K562 (cell line): ENCODE results near the gene UQCR11. TPM values are rescaled to one million over a fixed set of nuclear protein-coding genes. Genes with fewer than 3 reads are reported as not detected.

Source experiments
- ATAC-seq: fragments of 200-7000 bp; cut with Tn5 transposase; 3 replicates; pipeline ENCODE4 v1.9.1; 2020; ENCODE audit warnings: moderate library complexity
- BruUV-seq: library from RNA; stranded (reverse); fragments of 400-500 nt; replicated peaks from 2 replicates; lab custom pipeline; 2021; lab: Mats Ljungman, UMichigan
- CTCF ChIA-PET: fragments of 300-600 bp; formaldehyde crosslinking; extraction: SDS; loops from one replicate; lab custom pipeline; 2021; ENCODE audit warnings: low intra/inter-chr PET ratio; lab: Yijun Ruan, JAX
- POLR2A ChIA-PET: fragments of 300-600, 350-650 bp; sonication (Branson Sonifier 250); formaldehyde crosslinking; extraction: SDS; loops from one replicate; lab custom pipeline; 2021; ENCODE audit warnings: antibody characterized with exemption, inconsistent platforms; lab: Yijun Ruan, JAX
- DNase-seq, 4 experiments: peaks; one replicate each; pipeline versions ENCODE4 v3.0.0 to v3.0.0-alpha.2; 2011 to 2018; ENCODE audit warnings: low spot score in 3 of 4, mixed read lengths in 3 of 4; ENCODE audit errors: extremely low read depth in 1 of 4
- FAIRE-seq: peaks from 2 replicates; lab custom pipeline; 2011; peaks lifted over from hg19 to GRCh38; lab: Jason Lieb, UNC
- H2AFZ ChIP-seq: 2 replicates; pipeline ENCODE4 v1.6.0; 2011; ENCODE audit warnings: low read depth, low read length, control low read depth, inconsistent platforms
- H3K27ac ChIP-seq: fragments of 200-600 bp; 3 replicates; pipeline ENCODE4 v1.8.0; 2011; ENCODE audit warnings: low read depth, mild to moderate bottlenecking, control low read depth, inconsistent platforms, low read length, moderate library complexity, mixed read lengths; ENCODE audit errors: extremely low read depth
- H3K27me3 ChIP-seq, 2 experiments: fragments of 300-600 bp in 1 of 2; 2 replicates in 1 of 2; 3 replicates in 1 of 2; pipeline versions ENCODE4 v1.6.0 to v1.8.0; 2011; ENCODE audit warnings: inconsistent platforms in 2 of 2, low read length in 2 of 2, mild to moderate bottlenecking in 1 of 2, mixed read lengths in 1 of 2, moderate library complexity in 1 of 2; ENCODE audit not compliant: control insufficient read depth in 2 of 2, insufficient read depth in 2 of 2
- H3K36me3 ChIP-seq: fragments of 300-600 bp; 3 replicates; pipeline ENCODE4 v1.8.0; 2011; ENCODE audit warnings: mild to moderate bottlenecking, low read length, inconsistent platforms; ENCODE audit not compliant: control insufficient read depth, insufficient read depth
- H3K4me1 ChIP-seq, 2 experiments: fragments of 200-600 bp in 1 of 2; replicated peaks in 1 of 2; 2 replicates in 1 of 2; 3 replicates in 1 of 2; pipeline versions ENCODE4 v1.5.1 to v1.8.0; 2011; ENCODE audit warnings: inconsistent platforms in 2 of 2, low read length in 2 of 2, mild to moderate bottlenecking in 1 of 2, mixed read lengths in 1 of 2, moderate library complexity in 1 of 2; ENCODE audit not compliant: control insufficient read depth in 2 of 2, insufficient read depth in 2 of 2
- H3K4me2 ChIP-seq: 2 replicates; pipeline ENCODE4 v1.6.1; 2011; ENCODE audit warnings: low read length, control low read depth, inconsistent platforms, mixed read lengths; ENCODE audit not compliant: insufficient read depth
- H3K4me3 ChIP-seq: fragments of 200-600 bp; sonication (generic), shearing (Covaris generic); 2 replicates; pipeline ENCODE4 v1.5.1; 2016; ENCODE audit warnings: control low read depth, inconsistent platforms
- H3K79me2 ChIP-seq: fragments of 200-600 bp; 3 replicates; pipeline ENCODE4 v1.8.0; 2011; ENCODE audit warnings: low read length, inconsistent platforms; ENCODE audit not compliant: control insufficient read depth, insufficient read depth
- H3K9ac ChIP-seq, 2 experiments: 2 replicates each; pipeline versions ENCODE4 v1.6.0 to v1.6.1; 2011; ENCODE audit warnings: low read depth in 2 of 2, low read length in 2 of 2, control low read depth in 1 of 2, inconsistent platforms in 1 of 2, mild to moderate bottlenecking in 1 of 2, mixed read lengths in 1 of 2; ENCODE audit not compliant: insufficient read depth in 1 of 2
- H3K9me1 ChIP-seq: one replicate; pipeline ENCODE4 v1.6.0; 2011; ENCODE audit warnings: inconsistent platforms, mild to moderate bottlenecking, low read length, moderate library complexity; ENCODE audit not compliant: control insufficient read depth, insufficient read depth
- H3K9me3 ChIP-seq: replicated peaks from 2 replicates; pipeline ENCODE4 v1.5.1; 2011; ENCODE audit warnings: low read depth, low read length, inconsistent platforms; ENCODE audit not compliant: control insufficient read depth, insufficient read depth
- H4K20me1 ChIP-seq: replicated peaks from 2 replicates; pipeline ENCODE4 v1.6.1; 2011; ENCODE audit warnings: low read length, inconsistent platforms, mixed read lengths; ENCODE audit not compliant: control insufficient read depth, insufficient read depth
- CEBPB ChIP-seq: fragments of 450-650 bp; IDR thresholded peaks from 2 replicates; pipeline ENCODE4 v1.6.1; 2016; ENCODE audit warnings: missing genetic modification characterization, missing compliant biosample characterization
- KDM5B ChIP-seq: fragments of 200-600 bp; sonication (generic); IDR thresholded peaks from 2 replicates; pipeline ENCODE4 v1.6.1; 2012; ENCODE audit warnings: low read depth, mild to moderate bottlenecking, moderate library complexity, low read length, control low read depth, inconsistent platforms; ENCODE audit not compliant: insufficient replicate concordance
- MAZ ChIP-seq, 2 experiments: fragments of 450-650 bp in 1 of 2; sonication (generic) in 1 of 2; formaldehyde crosslinking; IDR thresholded peaks in 1 of 2; conservative IDR thresholded peaks in 1 of 2; 2 replicates each; pipeline versions ENCODE4 v1.4.0 to v1.5.0; 2020; ENCODE audit warnings: mild to moderate bottlenecking in 1 of 2, missing genetic modification reagents in 1 of 2
- RCOR1 ChIP-seq, 2 experiments: IDR thresholded peaks; 2 replicates each; pipeline ENCODE4 v1.6.1; 2012; ENCODE audit warnings: low read depth in 2 of 2, low read length in 2 of 2, borderline replicate concordance in 1 of 2, improper control_type of control experiment in 1 of 2
- TCF7 ChIP-seq: sonication (generic); IDR thresholded peaks from 2 replicates; pipeline ENCODE4 v1.6.1; 2016; ENCODE audit warnings: antibody characterized with exemption, borderline replicate concordance
- ZNF512 ChIP-seq: IDR thresholded peaks from 2 replicates; pipeline ENCODE4 v1.6.1; 2016; ENCODE audit warnings: missing genetic modification characterization, missing compliant biosample characterization
- WGBS: fragments of 100-300 bp; shearing (Covaris generic); methylation state at CpG from one replicate; pipeline ENCODE4 v1.1.6; 2016; ENCODE audit warnings: low coverage, mixed read lengths; ENCODE audit not compliant: insufficient coverage; ENCODE audit errors: missing lambda C conversion rate; 5-methylcytosine and 5-hydroxymethylcytosine counted together
- in situ Hi-C: fragments of 300-500 bp; cut with MboI; formaldehyde crosslinking; loops from 4 replicates; pipeline ENCODE4 v1.15.0; 2018; ENCODE audit warnings: inconsistent platforms, mixed read lengths
- intact Hi-C: fragments of 100-400 bp; cut with micrococcal nuclease; formaldehyde crosslinking; loops from 2 replicates; pipeline ENCODE4 v1.14.2; 2022
- polyA plus RNA-seq, 8 experiments: library from polyadenylated mRNA; depleted of rRNA in 4 of 8; stranded (reverse) in 5 of 8; unstranded in 3 of 8; fragments of >200 nt; fragmentation: Nextera tagmentation in 2 of 8; fragmentation: Illumina TruSeq in 1 of 8; extraction: Ambion mirVana in 2 of 8; extraction: Trizol in 1 of 8; gene quantifications; 2 replicates each; pipeline versions ENCODE4 v1.2.1 to v1.2.3, GENCODE V29; 2011 to 2014; ENCODE audit warnings: inconsistent platforms in 1 of 8, missing spikeins in 1 of 8
- total RNA-seq, 7 experiments: library from RNA; depleted of rRNA in 6 of 7; stranded (reverse); fragments of >200 nt in 6 of 7; fragmentation: Illumina TruSeq in 2 of 7; extraction: Trizol in 2 of 7; gene quantifications; 2 replicates each; pipeline versions ENCODE4 v1.2.1 to v1.2.3, GENCODE V29; 2011 to 2021; ENCODE audit warnings: low replicate concordance in 1 of 7
- TF ChIP-seq, protein P1 (sequence below), 2 experiments: fragments of 450-650 bp; IDR thresholded peaks; 2 replicates each; pipeline ENCODE4 v1.6.1; 2016; ENCODE audit warnings: mild to moderate bottlenecking in 2 of 2, borderline replicate concordance in 1 of 2, low read depth in 1 of 2, moderate library complexity in 1 of 2
- TF ChIP-seq, protein P2 (sequence below): fragments of 450-650 bp; IDR thresholded peaks from 2 replicates; pipeline ENCODE4 v1.6.1; 2016

The UQCR11 gene
- total and polyA plus RNA-seq, 9 of the 15 experiments (the other 6 are each of a cell fraction or from before 2014, with no cell fraction given): 57.6 to 394 (median 259) TPM

DNA sequence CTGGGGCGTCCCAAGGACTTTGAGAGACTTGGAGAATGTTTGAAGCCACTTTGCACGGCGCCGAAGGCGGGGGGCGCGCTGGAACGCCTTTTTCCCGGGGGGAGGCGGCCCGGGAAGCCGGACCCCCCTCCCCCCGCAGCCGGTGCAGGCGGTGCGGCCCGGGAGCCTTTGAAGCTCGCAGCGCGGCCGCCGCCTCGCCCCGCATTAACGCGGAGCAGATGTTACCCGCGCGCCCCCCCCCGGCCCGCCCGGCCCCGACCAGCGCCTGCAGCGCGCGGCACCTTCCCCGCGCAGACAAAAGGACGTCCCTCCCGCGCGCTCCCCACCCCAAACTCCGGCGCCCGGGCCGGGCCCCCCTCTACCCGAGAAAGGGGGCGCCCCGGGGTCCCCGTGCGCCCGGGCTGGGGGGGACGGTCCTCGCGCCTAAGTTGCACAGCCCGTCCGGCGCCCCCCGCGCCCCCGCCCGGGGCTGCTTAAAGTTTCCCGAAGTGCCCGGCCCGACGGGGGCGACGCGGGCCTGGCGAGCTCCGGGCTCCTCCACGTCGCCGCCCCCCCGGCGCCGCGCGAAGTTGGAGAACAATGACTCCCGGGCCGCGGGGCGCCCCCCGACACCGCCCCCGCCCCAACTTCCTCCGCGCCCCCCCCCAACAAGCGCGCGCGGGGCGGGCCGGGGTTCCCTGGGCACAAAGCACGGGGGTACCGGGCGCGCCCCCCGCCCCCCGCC is 46.5 kb upstream of the UQCR11 start:
- BruUV-seq: no TSS peak
- Histone ChIP-seq H3K4me2 (peak overlapping the region; percentile 73), H3K9me1 (no peaks in the 10 kb centered on the region), H3K27me3 (no peaks in the 10 kb centered on the region), H3K27ac (peak overlapping the region; percentile 89), H3K9me3 (no peaks in the 10 kb centered on the region), H3K79me2 (peaks cover 48% of the 10 kb centered on the region), H3K9ac (peak overlapping the region; percentile 75 to 94), H3K4me3 (peak overlapping the region; percentile 79), H3K4me1 (peaks cover 12 to 78% of the 10 kb centered on the region in 2 experiments), H4K20me1 (no peaks in the 10 kb centered on the region; the same call in 1 of the 2 replicates), H2AFZ (0 out of 2 replicates have a peak overlapping the region, but pooled peaks have one; percentile 44), H3K36me3 (peaks cover 37% of the 10 kb centered on the region; the same call in 2 of the 3 replicates)
- WGBS: under 1% methylated on average over 24 of the region's 101 CpGs
- no peak for FAIRE-seq
- intact Hi-C loops: loop anchor here (5.0 kb wide), 1 partner anchor 44 kb away; the partner anchor contains the start of gene UQCR11
- DNase-seq: peak; percentile 61 to 73 (median 69)
- ChIA-PET CTCF (no interaction called here), POLR2A (interaction anchor here (0.6 to 1.4 kb wide), 3 partner anchors 46 to 103 kb away, joined by 3 to 4 read pairs (median 3); partner anchors contain the start of genes MBD3 and UQCR11)
- in situ Hi-C loops: no loop called here
- ATAC-seq: peak; percentile 50
- TF ChIP-seq RCOR1 (IDR thresholded peaks at IDR 0.05; ENCODE audit: borderline replicate concordance in 1 of 2, low read depth in 2 of 2, low read length in 2 of 2): no peak
- TF ChIP-seq TCF7: no peak
- no peak for TF ChIP-seq ZNF512 (tag)
- TF ChIP-seq KDM5B: no peak
- TF ChIP-seq, protein P1, sequence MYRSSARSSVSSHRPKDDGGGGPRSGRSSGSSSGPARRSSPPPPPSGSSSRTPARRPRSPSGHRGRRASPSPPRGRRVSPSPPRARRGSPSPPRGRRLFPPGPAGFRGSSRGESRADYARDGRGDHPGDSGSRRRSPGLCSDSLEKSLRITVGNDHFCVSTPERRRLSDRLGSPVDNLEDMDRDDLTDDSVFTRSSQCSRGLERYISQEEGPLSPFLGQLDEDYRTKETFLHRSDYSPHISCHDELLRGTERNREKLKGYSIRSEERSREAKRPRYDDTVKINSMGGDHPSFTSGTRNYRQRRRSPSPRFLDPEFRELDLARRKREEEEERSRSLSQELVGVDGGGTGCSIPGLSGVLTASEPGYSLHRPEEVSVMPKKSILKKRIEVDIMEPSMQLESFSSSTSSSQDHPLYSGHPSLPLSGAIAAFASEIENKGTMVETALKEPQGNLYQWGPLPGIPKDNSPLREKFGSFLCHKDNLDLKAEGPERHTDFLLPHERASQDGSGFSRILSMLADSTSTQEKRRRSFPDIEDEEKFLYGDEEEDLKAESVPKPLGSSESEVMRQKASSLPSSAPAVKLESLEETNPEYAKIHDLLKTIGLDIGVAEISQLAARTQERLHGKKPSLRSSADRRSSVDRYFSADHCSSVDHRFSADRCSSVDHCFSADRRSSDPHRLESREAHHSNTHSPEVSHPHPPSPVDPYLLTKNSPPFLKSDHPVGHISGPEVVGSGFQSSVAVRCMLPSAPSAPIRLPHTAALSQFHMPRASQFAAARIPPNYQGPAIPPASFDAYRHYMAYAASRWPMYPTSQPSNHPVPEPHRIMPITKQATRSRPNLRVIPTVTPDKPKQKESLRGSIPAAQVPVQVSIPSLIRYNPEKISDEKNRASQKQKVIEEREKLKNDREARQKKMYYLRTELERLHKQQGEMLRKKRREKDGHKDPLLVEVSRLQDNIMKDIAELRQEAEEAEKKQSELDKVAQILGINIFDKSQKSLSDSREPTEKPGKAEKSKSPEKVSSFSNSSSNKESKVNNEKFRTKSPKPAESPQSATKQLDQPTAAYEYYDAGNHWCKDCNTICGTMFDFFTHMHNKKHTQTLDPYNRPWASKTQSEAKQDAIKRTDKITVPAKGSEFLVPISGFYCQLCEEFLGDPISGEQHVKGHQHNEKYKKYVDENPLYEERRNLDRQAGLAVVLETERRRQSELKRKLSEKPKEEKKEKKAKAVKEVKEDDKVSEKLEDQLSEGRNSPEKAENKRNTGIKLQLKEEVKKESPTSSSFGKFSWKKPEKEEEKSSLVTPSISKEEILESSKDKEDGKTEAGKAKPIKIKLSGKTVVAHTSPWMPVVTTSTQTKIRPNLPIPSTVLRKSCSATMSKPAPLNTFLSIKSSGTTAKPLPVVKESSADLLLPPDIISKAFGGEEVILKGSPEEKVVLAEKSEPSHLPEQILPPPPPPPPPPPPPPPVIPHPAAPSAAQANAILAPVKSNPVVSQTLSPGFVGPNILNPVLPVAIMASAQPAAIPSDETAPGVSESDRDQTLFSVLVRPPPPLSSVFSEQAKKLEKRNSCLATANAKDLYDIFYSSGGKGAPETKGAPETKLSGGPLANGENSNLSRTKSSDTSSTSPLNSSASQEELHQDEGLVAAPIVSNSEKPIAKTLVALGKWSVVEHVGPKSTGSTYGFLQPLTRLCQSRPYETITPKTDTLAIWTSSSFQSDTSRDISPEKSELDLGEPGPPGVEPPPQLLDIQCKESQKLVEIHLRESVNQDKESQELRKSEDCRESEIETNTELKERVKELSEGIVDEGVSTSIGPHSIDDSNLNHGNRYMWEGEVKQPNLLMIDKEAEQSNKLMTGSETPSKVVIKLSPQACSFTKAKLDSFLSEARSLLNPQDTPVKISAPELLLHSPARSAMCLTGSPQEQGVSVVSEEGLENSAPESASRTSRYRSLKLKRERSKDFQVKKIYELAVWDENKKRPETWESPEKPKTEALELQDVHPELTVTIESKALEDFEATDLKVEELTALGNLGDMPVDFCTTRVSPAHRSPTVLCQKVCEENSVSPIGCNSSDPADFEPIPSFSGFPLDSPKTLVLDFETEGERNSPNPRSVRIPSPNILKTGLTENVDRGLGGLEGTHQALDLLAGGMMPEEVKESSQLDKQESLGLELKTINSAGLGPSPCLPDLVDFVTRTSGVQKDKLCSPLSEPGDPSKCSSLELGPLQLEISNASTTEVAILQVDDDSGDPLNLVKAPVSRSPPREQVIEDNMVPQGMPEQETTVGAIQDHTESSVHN (IDR thresholded peaks at IDR 0.05; ENCODE audit: borderline replicate concordance in 1 of 2, low read depth in 1 of 2): no peak
- TF ChIP-seq, protein P2, sequence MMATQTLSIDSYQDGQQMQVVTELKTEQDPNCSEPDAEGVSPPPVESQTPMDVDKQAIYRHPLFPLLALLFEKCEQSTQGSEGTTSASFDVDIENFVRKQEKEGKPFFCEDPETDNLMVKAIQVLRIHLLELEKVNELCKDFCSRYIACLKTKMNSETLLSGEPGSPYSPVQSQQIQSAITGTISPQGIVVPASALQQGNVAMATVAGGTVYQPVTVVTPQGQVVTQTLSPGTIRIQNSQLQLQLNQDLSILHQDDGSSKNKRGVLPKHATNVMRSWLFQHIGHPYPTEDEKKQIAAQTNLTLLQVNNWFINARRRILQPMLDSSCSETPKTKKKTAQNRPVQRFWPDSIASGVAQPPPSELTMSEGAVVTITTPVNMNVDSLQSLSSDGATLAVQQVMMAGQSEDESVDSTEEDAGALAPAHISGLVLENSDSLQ: no peak
- no peak for TF ChIP-seq CEBPB (tag)
- TF ChIP-seq MAZ (CRISPR knock-in tag; conservative IDR thresholded peaks at IDR 0.05 in 1 of 2, IDR thresholded peaks at IDR 0.05 in 1 of 2): peak in 1 of 2 experiments; percentile 60; a peak in 1 of 4 replicates
